ENCODE data around the gene PPP2R2D.

Gene PPP2R2D

GRCh38 chr10:131865223-131865917, 35.4 kb upstream of the PPP2R2D start:
- in situ Hi-C loops (cut with HindIII; ENCODE audit: low pct_ligation_motif_present, low pct_unique_long_range_greater_than_20kb, low sequenced_read_pairs): no loop called here
- DNase-seq: no peak

- in situ Hi-C loops (cut with HindIII; ENCODE audit: low pct_ligation_motif_present, low pct_unique_long_range_greater_than_20kb, low sequenced_read_pairs): no loop called here
- DNase-seq: no peak
These were observed 34.1 kb upstream of the PPP2R2D start for GRCh38 chr10:131866673-131867072.

- no peak for DNase-seq
- in situ Hi-C loops (cut with HindIII; ENCODE audit: low pct_ligation_motif_present, low pct_unique_long_range_greater_than_20kb, low sequenced_read_pairs): no loop called here
These were observed 32.4 kb upstream of the PPP2R2D start for GRCh38 chr10:131868436-131868835.

- in situ Hi-C loops (cut with HindIII; ENCODE audit: low pct_ligation_motif_present, low pct_unique_long_range_greater_than_20kb, low sequenced_read_pairs): no loop called here
- no peak for DNase-seq
These were observed 31.5 kb upstream of the PPP2R2D start for GRCh38 chr10:131869344-131869743.

- DNase-seq: no peak
- in situ Hi-C loops (cut with HindIII; ENCODE audit: low pct_ligation_motif_present, low pct_unique_long_range_greater_than_20kb, low sequenced_read_pairs): no loop called here
These were observed 30.4 kb upstream of the PPP2R2D start for GRCh38 chr10:131870411-131870810.

GRCh38 chr10:131870831-131871672, 29.8 kb upstream of the PPP2R2D start:
- in situ Hi-C loops (cut with HindIII; ENCODE audit: low pct_ligation_motif_present, low pct_unique_long_range_greater_than_20kb, low sequenced_read_pairs): no loop called here

GRCh38 chr10:131871673-131872005, 29.2 kb upstream of the PPP2R2D start:
- DNase-seq: no peak
- in situ Hi-C loops (cut with HindIII; ENCODE audit: low pct_ligation_motif_present, low pct_unique_long_range_greater_than_20kb, low sequenced_read_pairs): no loop called here

More at GRCh38 chr10:131870831-131871672, 29.8 kb upstream of the PPP2R2D start:
- no peak for DNase-seq

GRCh38 chr10:131872011-131872826, 28.6 kb upstream of the PPP2R2D start:
- no peak for DNase-seq
- in situ Hi-C loops (cut with HindIII; ENCODE audit: low pct_ligation_motif_present, low pct_unique_long_range_greater_than_20kb, low sequenced_read_pairs): no loop called here

- no peak for DNase-seq
- in situ Hi-C loops (cut with HindIII; ENCODE audit: low pct_ligation_motif_present, low pct_unique_long_range_greater_than_20kb, low sequenced_read_pairs): no loop called here
These were observed 27.9 kb upstream of the PPP2R2D start for GRCh38 chr10:131872827-131873375.

- peak; percentile 82 for DNase-seq
- in situ Hi-C loops (cut with HindIII; ENCODE audit: low pct_ligation_motif_present, low pct_unique_long_range_greater_than_20kb, low sequenced_read_pairs): no loop called here
These were observed 25.8 kb upstream of the PPP2R2D start for GRCh38 chr10:131874991-131875451.

GRCh38 chr10:131875501-131875900, 25.3 kb upstream of the PPP2R2D start:
- in situ Hi-C loops (cut with HindIII; ENCODE audit: low pct_ligation_motif_present, low pct_unique_long_range_greater_than_20kb, low sequenced_read_pairs): no loop called here
- no peak for DNase-seq

- in situ Hi-C loops (cut with HindIII; ENCODE audit: low pct_ligation_motif_present, low pct_unique_long_range_greater_than_20kb, low sequenced_read_pairs): no loop called here
- no peak for DNase-seq
These were observed 24.8 kb upstream of the PPP2R2D start for GRCh38 chr10:131876017-131876416.

GRCh38 chr10:131876508-131876907, 24.3 kb upstream of the PPP2R2D start:
- DNase-seq: no peak
- in situ Hi-C loops (cut with HindIII; ENCODE audit: low pct_ligation_motif_present, low pct_unique_long_range_greater_than_20kb, low sequenced_read_pairs): no loop called here

- in situ Hi-C loops (cut with HindIII; ENCODE audit: low pct_ligation_motif_present, low pct_unique_long_range_greater_than_20kb, low sequenced_read_pairs): no loop called here
- DNase-seq: no peak
These were observed 20.7 kb upstream of the PPP2R2D start for GRCh38 chr10:131880016-131880590.

- no peak for DNase-seq
- in situ Hi-C loops (cut with HindIII; ENCODE audit: low pct_ligation_motif_present, low pct_unique_long_range_greater_than_20kb, low sequenced_read_pairs): no loop called here
These were observed 19.5 kb upstream of the PPP2R2D start for GRCh38 chr10:131881104-131881880.

- no peak for DNase-seq
- in situ Hi-C loops (cut with HindIII; ENCODE audit: low pct_ligation_motif_present, low pct_unique_long_range_greater_than_20kb, low sequenced_read_pairs): no loop called here
These were observed 18.7 kb upstream of the PPP2R2D start for GRCh38 chr10:131882151-131882550.

GRCh38 chr10:131882590-131883451, 18.0 kb upstream of the PPP2R2D start:
- in situ Hi-C loops (cut with HindIII; ENCODE audit: low pct_ligation_motif_present, low pct_unique_long_range_greater_than_20kb, low sequenced_read_pairs): no loop called here
- no peak for DNase-seq
